ENCODE results near the gene SKIL.

The SKIL gene

DNA sequence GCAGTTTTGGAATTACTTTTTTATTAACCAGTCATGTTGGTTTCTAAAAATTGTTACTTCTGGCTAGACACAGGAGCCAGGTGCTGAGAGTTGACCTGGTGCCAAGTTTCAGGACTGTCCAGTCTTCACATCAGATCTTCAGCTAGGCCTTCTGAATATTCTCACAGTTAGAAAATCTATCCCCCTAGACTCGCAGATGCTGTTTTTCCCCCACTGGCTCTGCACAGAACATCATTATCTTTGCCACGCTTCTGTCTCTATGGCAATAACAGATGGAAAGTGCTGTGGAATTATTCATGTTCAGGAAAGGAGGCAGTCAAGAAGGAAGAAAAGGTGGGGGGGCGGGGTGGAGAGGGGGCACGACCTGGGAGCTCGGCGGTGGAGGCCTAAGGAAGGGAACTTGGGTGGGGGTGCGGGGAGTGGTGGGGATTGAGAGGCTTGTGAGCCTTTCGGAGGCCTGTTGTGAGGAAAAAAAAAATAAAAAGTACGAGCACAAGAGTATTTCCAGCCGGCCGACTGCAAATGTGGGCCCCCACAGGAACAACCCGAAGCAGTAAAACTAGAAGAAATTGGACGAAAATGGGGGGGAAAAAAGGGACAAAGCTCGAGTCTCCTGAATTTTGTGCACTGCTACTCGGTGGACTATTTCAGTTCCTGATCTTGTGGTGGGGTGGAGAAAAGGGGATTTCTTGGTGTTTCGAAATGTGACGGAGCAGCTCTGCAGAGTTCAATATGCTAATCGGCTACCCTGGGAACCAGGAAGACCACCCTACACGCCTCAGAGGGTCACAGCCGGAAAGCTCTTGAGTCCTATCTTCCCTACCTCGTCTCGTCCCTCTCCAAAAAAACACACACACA, 1.5 kb upstream of the SKIL start:
- TF ChIP-seq CEBPB (IDR thresholded peaks at IDR 0.05) (no peak), NFIC (IDR thresholded peaks at IDR 0.05) (peak; percentile 74), ZBTB7A (IDR thresholded peaks at IDR 0.05; ENCODE audit: low read depth) (peak; percentile 50; the same call in 1 of the 2 replicates)

DNA sequence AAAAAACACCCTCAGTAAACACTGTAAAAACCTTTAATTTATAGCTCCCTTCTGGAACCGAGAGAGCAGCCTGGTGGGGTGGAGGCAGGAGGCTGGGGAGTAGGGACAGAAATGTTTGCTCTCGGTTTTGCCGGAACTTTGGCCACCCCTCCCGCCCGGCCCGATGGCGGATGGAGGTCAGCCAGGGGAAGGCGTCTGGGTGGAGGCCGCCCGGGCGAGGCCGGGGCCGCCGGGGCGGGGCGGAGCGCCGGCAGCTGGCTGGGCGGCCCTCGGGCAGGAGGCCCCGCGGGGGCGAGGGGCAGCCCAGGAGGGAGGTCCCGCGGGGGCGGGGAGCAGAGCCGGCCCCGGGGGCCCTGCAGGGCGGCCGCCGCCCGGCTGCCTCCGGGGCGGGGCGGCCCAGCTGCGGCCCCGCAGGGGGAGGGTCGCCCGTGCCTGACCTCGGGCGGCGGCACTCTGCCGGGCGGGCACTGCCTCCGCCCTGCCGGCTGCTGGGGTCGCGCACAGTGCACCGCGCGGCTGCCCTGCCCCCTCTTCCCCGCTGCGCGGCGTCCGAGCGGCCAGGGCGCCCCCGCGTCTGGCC, 829 bp upstream of the SKIL start:
- TF ChIP-seq, protein P1, sequence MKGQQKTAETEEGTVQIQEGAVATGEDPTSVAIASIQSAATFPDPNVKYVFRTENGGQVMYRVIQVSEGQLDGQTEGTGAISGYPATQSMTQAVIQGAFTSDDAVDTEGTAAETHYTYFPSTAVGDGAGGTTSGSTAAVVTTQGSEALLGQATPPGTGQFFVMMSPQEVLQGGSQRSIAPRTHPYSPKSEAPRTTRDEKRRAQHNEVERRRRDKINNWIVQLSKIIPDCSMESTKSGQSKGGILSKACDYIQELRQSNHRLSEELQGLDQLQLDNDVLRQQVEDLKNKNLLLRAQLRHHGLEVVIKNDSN (IDR thresholded peaks at IDR 0.05), result no peak
- TF ChIP-seq NFIC (IDR thresholded peaks at IDR 0.05) (peak; percentile 28; the same call in 1 of the 2 replicates), ZBTB7A (IDR thresholded peaks at IDR 0.05; ENCODE audit: low read depth) (peak; percentile 38; the same call in 1 of the 2 replicates), EP300 (IDR thresholded peaks at IDR 0.05; ENCODE audit: borderline replicate concordance) (no peak; the same call in 1 of the 2 replicates), FOXM1 (IDR thresholded peaks at IDR 0.05; ENCODE audit: borderline replicate concordance, low read depth) (no peak), RAD21 (IDR thresholded peaks at IDR 0.05; ENCODE audit: low read depth) (no peak), CEBPB (IDR thresholded peaks at IDR 0.05) (no peak), YY1 (IDR thresholded peaks at IDR 0.05; ENCODE audit: low read depth) (peak; percentile 77), CREB1 (IDR thresholded peaks at IDR 0.05; ENCODE audit: low read depth) (no peak), TAF1 (IDR thresholded peaks at IDR 0.05; ENCODE audit: low read depth) (peak; percentile 54), EGR1 (IDR thresholded peaks at IDR 0.05) (peak; percentile 88), TCF12 (IDR thresholded peaks at IDR 0.05; ENCODE audit: low read depth) (0 out of 2 replicates have a peak, but pooled peaks have one; percentile 62), TEAD4 (IDR thresholded peaks at IDR 0.05) (0 out of 2 replicates have a peak, but pooled peaks have one; percentile 5)
- TF ChIP-seq, protein P2, sequence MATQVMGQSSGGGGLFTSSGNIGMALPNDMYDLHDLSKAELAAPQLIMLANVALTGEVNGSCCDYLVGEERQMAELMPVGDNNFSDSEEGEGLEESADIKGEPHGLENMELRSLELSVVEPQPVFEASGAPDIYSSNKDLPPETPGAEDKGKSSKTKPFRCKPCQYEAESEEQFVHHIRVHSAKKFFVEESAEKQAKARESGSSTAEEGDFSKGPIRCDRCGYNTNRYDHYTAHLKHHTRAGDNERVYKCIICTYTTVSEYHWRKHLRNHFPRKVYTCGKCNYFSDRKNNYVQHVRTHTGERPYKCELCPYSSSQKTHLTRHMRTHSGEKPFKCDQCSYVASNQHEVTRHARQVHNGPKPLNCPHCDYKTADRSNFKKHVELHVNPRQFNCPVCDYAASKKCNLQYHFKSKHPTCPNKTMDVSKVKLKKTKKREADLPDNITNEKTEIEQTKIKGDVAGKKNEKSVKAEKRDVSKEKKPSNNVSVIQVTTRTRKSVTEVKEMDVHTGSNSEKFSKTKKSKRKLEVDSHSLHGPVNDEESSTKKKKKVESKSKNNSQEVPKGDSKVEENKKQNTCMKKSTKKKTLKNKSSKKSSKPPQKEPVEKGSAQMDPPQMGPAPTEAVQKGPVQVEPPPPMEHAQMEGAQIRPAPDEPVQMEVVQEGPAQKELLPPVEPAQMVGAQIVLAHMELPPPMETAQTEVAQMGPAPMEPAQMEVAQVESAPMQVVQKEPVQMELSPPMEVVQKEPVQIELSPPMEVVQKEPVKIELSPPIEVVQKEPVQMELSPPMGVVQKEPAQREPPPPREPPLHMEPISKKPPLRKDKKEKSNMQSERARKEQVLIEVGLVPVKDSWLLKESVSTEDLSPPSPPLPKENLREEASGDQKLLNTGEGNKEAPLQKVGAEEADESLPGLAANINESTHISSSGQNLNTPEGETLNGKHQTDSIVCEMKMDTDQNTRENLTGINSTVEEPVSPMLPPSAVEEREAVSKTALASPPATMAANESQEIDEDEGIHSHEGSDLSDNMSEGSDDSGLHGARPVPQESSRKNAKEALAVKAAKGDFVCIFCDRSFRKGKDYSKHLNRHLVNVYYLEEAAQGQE (IDR thresholded peaks at IDR 0.05; ENCODE audit: low read depth), result no peak
- TF ChIP-seq, protein P3, sequence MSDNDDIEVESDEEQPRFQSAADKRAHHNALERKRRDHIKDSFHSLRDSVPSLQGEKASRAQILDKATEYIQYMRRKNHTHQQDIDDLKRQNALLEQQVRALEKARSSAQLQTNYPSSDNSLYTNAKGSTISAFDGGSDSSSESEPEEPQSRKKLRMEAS (IDR thresholded peaks at IDR 0.05), result peak; percentile 23; the same call in 1 of the 2 replicates

DNA sequence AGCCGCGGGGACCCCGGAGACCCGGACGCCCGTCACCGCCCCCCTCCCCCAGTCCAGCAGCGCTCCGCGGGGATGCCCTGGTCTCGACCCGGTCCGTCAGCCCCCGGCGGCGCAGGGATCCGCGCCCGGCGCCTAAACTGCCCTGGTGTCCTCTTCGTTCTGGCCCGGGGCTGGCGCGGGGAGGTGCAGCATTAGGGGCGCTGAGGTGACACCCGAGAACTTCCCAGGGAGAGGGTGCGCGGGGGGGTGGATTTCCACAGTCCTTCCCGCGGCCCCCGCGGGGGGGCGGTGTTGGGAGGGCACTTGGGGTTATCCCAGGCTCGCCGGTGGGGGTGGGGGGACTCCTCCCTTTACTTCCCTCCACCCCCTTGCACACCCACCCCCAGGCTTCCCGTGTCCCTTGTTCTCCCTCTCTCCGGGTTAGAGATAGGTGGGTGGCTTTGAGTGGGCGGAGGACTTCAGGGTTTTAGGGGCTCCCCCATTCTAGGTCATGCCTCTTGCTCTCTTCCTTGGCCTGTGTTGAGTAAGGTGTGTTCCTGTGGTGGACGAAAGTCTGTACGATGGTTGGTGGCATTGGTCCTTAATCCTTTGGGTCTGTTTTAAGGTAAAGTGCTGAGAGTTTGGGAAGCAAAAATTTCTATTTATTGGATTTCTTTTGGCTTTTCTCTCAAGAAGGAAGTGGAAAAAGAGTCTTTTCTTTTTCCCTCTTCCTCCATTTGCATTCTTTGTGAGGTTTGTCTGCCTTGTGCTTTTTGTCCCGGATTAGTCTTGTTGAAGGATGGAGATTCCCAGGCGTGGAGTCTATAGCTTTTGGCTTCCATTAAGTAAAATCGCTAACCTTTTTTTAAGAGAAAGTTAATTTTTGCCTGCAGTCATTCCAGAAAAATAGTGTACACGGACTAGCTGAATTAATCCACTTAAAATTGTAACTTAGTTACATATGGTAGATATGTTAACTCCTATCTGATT, 811 bp downstream of the SKIL start:
- TF ChIP-seq TAF1 (IDR thresholded peaks at IDR 0.05; ENCODE audit: low read depth), result no peak; the same call in 1 of the 2 replicates
- peak; percentile 77 for TF ChIP-seq TCF12 (IDR thresholded peaks at IDR 0.05; ENCODE audit: low read depth)
- TF ChIP-seq RAD21 (IDR thresholded peaks at IDR 0.05; ENCODE audit: low read depth), result 0 out of 2 replicates have a peak, but pooled peaks have one; percentile 6
- no peak for TF ChIP-seq FOXM1 (IDR thresholded peaks at IDR 0.05; ENCODE audit: borderline replicate concordance, low read depth)
- TF ChIP-seq ZBTB7A (IDR thresholded peaks at IDR 0.05; ENCODE audit: low read depth), result peak; percentile 82
- TF ChIP-seq EGR1 (IDR thresholded peaks at IDR 0.05), result peak; percentile 61

DNA sequence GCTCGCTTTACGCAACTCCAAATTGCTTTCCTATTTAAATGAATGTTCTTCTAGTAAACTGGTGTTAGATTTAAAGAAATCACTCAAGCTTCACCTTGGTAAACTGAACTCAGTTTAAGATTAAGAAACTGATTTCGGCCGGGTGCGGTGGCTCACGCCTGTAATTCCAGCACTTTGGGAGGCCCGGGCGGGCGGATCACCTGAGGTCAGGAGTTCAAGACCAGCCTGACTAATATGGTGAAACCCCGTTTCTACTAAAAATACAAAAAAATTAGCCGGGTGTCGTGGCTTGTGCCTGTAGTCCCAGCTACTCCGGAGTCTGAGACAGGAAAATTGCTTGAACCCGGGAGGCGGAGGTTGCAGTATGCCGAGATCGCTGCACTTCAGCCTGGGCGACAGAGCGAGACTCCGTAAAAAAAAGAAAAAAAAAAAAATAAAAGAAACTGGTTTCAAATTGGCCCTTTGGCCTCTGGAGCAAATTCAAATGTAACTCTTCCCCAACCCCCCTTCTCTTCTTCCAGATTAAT, 1.7 kb downstream of the SKIL start:
- TF ChIP-seq RAD21 (IDR thresholded peaks at IDR 0.05; ENCODE audit: low read depth) (no peak), CREB1 (IDR thresholded peaks at IDR 0.05; ENCODE audit: low read depth) (no peak), TAF1 (IDR thresholded peaks at IDR 0.05; ENCODE audit: low read depth) (no peak), CEBPB (IDR thresholded peaks at IDR 0.05) (no peak), YY1 (IDR thresholded peaks at IDR 0.05; ENCODE audit: low read depth) (no peak), EP300 (IDR thresholded peaks at IDR 0.05; ENCODE audit: borderline replicate concordance) (no peak), EGR1 (IDR thresholded peaks at IDR 0.05) (no peak), ZBTB7A (IDR thresholded peaks at IDR 0.05; ENCODE audit: low read depth) (no peak), NFIC (IDR thresholded peaks at IDR 0.05) (no peak), FOXM1 (IDR thresholded peaks at IDR 0.05; ENCODE audit: borderline replicate concordance, low read depth) (no peak), TCF12 (IDR thresholded peaks at IDR 0.05; ENCODE audit: low read depth) (no peak), TEAD4 (IDR thresholded peaks at IDR 0.05) (no peak)
- TF ChIP-seq, protein P2 (IDR thresholded peaks at IDR 0.05; ENCODE audit: low read depth), result no peak
- TF ChIP-seq, protein P3 (IDR thresholded peaks at IDR 0.05), result no peak
- TF ChIP-seq, protein P1 (IDR thresholded peaks at IDR 0.05), result no peak
